Measurements from ENCODE around the gene LIF. TPM values are rescaled to one million over a fixed set of nuclear protein-coding genes. Genes with fewer than 3 reads are reported as not detected.

The LIF gene
- total RNA-seq, 1 experiment from 2014 or later, result 8.0 TPM

DNA sequence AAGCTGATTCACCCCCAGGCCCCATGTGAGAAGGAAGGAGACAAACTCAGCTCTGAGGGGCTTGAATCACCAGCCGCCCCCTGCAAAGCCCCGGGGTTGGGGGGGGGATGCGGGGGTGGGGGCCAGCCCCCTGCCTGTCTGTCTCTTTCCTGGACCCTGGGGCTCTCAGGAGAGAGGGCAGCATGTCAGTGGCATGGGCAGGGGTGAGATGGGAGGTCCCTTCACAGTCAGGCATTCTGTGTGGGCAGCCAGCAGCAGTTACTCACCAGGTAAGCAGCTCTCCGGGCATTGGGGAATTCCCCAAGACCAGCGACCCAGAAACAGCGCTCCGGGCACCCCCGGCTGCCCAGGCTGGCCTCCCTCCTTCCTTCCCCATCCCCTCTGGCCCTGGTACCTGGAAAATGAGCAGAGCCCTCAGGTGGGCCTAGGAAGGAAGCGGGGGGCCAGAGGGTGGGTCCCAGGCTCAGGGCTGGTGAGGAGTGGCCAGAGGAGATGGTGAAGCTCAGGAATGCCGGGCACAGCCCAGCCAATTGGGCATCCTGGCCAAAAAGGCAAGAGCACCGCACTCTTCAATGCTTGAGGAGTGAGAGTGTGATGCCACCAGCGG lies 4.2 kb upstream of the LIF start:
- no peaks in the 10 kb centered on the region for H3K27me3 ChIP-seq (replicated peaks; ENCODE audit: control insufficient read depth, insufficient read depth, low read length)
- no TSS peak for BruUV-seq (replicated peaks)
- H3K9me3 ChIP-seq, result no peaks in the 10 kb centered on the region
- POLR2A ChIA-PET, result interaction anchor here (0.6 kb wide), 1 partner anchor 94 kb away, joined by 4 read pairs; no protein-coding TSS in a partner anchor
- peaks cover 26% of the 10 kb centered on the region for H3K4me1 Mint-ChIP-seq (ENCODE audit: low read depth, unreplicated experiment)
- no peaks in the 10 kb centered on the region for H3K9me3 Mint-ChIP-seq (ENCODE audit: unreplicated experiment)
- no peak overlapping the region for H3K4me3 Mint-ChIP-seq (ENCODE audit: unreplicated experiment)
- no peak overlapping the region for H3K4me3 ChIP-seq (ENCODE audit: low read depth, low read length)
- TF ChIP-seq, protein P1, sequence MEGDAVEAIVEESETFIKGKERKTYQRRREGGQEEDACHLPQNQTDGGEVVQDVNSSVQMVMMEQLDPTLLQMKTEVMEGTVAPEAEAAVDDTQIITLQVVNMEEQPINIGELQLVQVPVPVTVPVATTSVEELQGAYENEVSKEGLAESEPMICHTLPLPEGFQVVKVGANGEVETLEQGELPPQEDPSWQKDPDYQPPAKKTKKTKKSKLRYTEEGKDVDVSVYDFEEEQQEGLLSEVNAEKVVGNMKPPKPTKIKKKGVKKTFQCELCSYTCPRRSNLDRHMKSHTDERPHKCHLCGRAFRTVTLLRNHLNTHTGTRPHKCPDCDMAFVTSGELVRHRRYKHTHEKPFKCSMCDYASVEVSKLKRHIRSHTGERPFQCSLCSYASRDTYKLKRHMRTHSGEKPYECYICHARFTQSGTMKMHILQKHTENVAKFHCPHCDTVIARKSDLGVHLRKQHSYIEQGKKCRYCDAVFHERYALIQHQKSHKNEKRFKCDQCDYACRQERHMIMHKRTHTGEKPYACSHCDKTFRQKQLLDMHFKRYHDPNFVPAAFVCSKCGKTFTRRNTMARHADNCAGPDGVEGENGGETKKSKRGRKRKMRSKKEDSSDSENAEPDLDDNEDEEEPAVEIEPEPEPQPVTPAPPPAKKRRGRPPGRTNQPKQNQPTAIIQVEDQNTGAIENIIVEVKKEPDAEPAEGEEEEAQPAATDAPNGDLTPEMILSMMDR (IDR thresholded peaks at IDR 0.05; ENCODE audit: insufficient read depth in 1 of 2, low read depth in 1 of 2, low read length in 1 of 2, severe bottlenecking in 1 of 2, unreplicated experiment in 1 of 2), result no peak
- CTCF ChIA-PET, result interaction anchor here (0.6 to 0.9 kb wide), 3 partner anchors 10 to 149 kb away, joined by 3 to 4 read pairs (median 3); partner anchors contain the start of gene TBC1D10A
- no peaks in the 10 kb centered on the region for H3K36me3 ChIP-seq (ENCODE audit: control insufficient read depth, insufficient read depth, low read length)
- H3K36me3 Mint-ChIP-seq (ENCODE audit: insufficient read depth, unreplicated experiment), result no peaks in the 10 kb centered on the region
- H3K27me3 Mint-ChIP-seq (ENCODE audit: insufficient read depth, unreplicated experiment), result no peaks in the 10 kb centered on the region
- peaks cover 35% of the 10 kb centered on the region for H3K4me1 ChIP-seq
- intact Hi-C loops (cut with micrococcal nuclease; ENCODE audit: unreplicated experiment), result no loop called here
- H3K27ac Mint-ChIP-seq (ENCODE audit: unreplicated experiment), result no peak overlapping the region
- DNase-seq, result no peak

DNA sequence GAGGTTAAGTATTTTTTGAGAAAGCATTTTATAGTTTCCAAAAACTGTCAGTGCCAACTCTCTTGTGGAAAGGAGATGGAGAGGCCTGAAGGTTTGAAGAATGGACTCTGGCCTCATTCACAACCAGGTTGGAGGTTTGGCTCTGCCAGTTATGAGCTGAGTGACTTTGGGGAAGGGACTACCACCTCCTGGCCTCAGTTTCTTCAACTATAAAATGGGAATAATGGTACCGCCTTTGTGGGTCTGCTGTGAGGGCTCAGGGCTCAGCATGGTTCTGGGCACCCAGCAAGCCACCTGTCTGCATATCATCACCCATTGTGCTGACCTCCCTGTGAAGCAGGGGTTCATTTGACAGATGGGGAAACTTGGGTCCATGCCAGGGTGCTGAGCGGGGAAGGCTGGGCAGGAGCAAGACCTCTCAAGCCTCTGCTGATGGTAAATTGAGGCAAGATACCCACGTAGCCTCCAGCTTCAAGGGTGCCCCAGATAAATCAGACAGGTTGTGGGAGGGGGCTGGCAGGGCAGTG lies 3.5 kb upstream of the LIF start:
- intact Hi-C loops (cut with micrococcal nuclease; ENCODE audit: unreplicated experiment), result no loop called here
- H3K36me3 ChIP-seq (ENCODE audit: control insufficient read depth, insufficient read depth, low read length), result no peaks in the 10 kb centered on the region
- H3K36me3 Mint-ChIP-seq (ENCODE audit: insufficient read depth, unreplicated experiment), result no peaks in the 10 kb centered on the region
- TF ChIP-seq, protein P1 (IDR thresholded peaks at IDR 0.05; ENCODE audit: insufficient read depth in 1 of 2, low read depth in 1 of 2, low read length in 1 of 2, severe bottlenecking in 1 of 2, unreplicated experiment in 1 of 2), result no peak
- peaks cover 40% of the 10 kb centered on the region for H3K4me1 ChIP-seq
- H3K4me3 ChIP-seq (ENCODE audit: low read depth, low read length), result no peak overlapping the region
- no peaks in the 10 kb centered on the region for H3K9me3 Mint-ChIP-seq (ENCODE audit: unreplicated experiment)
- H3K27ac Mint-ChIP-seq (ENCODE audit: unreplicated experiment), result no peak overlapping the region
- peaks cover 32% of the 10 kb centered on the region for H3K4me1 Mint-ChIP-seq (ENCODE audit: low read depth, unreplicated experiment)
- H3K27me3 ChIP-seq (replicated peaks; ENCODE audit: control insufficient read depth, insufficient read depth, low read length), result no peaks in the 10 kb centered on the region
- no peaks in the 10 kb centered on the region for H3K9me3 ChIP-seq
- POLR2A ChIA-PET, result interaction anchor here (0.6 kb wide), 1 partner anchor 93 kb away, joined by 4 read pairs; no protein-coding TSS in a partner anchor
- CTCF ChIA-PET, result interaction anchor here (0.9 kb wide), 2 partner anchors 11 to 77 kb away, joined by 3 read pairs; partner anchors contain the start of gene TBC1D10A
- H3K4me3 Mint-ChIP-seq (ENCODE audit: unreplicated experiment), result no peak overlapping the region
- no peak for DNase-seq
- no TSS peak for BruUV-seq (replicated peaks)
- no peaks in the 10 kb centered on the region for H3K27me3 Mint-ChIP-seq (ENCODE audit: insufficient read depth, unreplicated experiment)

DNA sequence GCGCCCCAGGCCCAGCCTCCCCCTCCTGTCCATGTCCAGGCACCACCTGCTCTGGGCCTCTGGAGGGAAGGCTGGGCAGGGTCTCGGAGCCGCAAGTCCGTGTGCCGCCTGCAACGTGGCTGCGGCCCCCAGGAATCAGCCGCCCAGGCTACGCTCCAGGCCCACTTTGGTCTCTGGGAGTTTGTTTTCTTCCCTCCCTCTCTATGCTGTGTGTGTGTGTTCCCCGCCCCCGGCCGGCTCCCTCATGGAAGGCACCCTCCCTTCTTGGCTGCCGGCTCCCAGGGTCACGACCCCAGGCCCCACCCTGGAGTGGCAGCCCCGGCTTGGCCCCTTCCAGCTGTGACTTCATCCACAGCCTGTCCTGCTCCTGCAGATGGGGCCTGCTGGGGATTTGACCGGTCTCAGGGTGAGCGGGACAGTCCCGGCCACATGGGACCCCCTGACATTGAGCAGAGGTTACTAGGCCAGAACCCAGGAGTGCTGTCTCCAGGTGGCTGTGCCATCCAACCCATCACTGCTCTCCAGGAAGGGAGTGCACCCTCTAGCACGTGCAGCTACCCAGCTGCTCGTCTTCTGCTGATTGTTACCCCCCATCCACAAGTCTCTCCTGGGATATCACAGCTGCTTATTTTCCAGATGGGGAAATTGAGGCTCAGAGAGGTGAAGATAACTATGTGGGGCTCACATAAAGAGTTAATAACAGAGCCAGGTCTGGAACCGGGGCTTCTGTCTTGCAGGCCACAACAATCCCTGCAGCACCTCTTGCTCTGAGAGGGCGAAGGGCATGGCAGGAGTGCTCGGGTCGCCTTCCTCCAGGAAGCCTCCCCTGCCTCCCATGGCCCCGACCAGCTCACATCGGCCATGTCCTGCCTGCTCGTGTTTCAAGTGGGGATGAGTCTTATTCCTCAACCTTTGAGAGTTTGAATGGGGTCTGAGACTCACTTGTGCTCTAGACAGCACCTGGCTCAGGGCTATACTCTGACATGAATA lies 2.8 kb upstream of the LIF start:
- peak; percentile 68 to 72 for DNase-seq
- POLR2A ChIA-PET, result no interaction called here
- intact Hi-C loops (cut with micrococcal nuclease; ENCODE audit: unreplicated experiment), result no loop called here

More for the DNA sequence above, 2.8 kb upstream of the LIF start:
- TF ChIP-seq, protein P1 (IDR thresholded peaks at IDR 0.05; ENCODE audit: insufficient read depth in 1 of 2, low read depth in 1 of 2, low read length in 1 of 2, severe bottlenecking in 1 of 2, unreplicated experiment in 1 of 2), result no peak
- Mint-ChIP-seq H3K4me3 (ENCODE audit: unreplicated experiment) (peak overlapping the region; percentile 14), H3K36me3 (ENCODE audit: insufficient read depth, unreplicated experiment) (no peaks in the 10 kb centered on the region), H3K9me3 (ENCODE audit: unreplicated experiment) (no peaks in the 10 kb centered on the region), H3K27ac (ENCODE audit: unreplicated experiment) (peak overlapping the region; percentile 29), H3K27me3 (ENCODE audit: insufficient read depth, unreplicated experiment) (no peaks in the 10 kb centered on the region), H3K4me1 (ENCODE audit: low read depth, unreplicated experiment) (peaks cover 32% of the 10 kb centered on the region)
- Histone ChIP-seq H3K27me3 (replicated peaks; ENCODE audit: control insufficient read depth, insufficient read depth, low read length) (no peaks in the 10 kb centered on the region), H3K4me3 (ENCODE audit: low read depth, low read length) (no peak overlapping the region), H3K36me3 (ENCODE audit: control insufficient read depth, insufficient read depth, low read length) (no peaks in the 10 kb centered on the region), H3K4me1 (peaks cover 40% of the 10 kb centered on the region), H3K9me3 (no peaks in the 10 kb centered on the region)
- no TSS peak for BruUV-seq (replicated peaks)
- CTCF ChIA-PET, result no interaction called here
